Breast epithelium (tissue), 3 donors: Measurements from ENCODE around the gene WDR19.

Experiments
- POLR2A ChIP-seq: fragments of 450-650 bp; IDR thresholded peaks from one replicate; pipeline ENCODE4 v1.6.1; 2016; ENCODE audit warnings: antibody characterized with exemption, mild to moderate bottlenecking, moderate library complexity
- POLR2AphosphoS5 ChIP-seq, 3 donors: sonication (generic); formaldehyde crosslinking; IDR thresholded peaks; one replicate each; pipeline ENCODE4 v1.6.1; 2017; ENCODE audit warnings: antibody characterized with exemption in 3 of 3
- TF ChIP-seq, protein P1 (sequence below), 3 donors: fragments of 450-650 bp; IDR thresholded peaks; one replicate each; pipeline ENCODE4 v1.5.1; 2016 to 2017; ENCODE audit warnings: antibody characterized with exemption in 3 of 3, mild to moderate bottlenecking in 3 of 3, moderate library complexity in 3 of 3

DNA sequence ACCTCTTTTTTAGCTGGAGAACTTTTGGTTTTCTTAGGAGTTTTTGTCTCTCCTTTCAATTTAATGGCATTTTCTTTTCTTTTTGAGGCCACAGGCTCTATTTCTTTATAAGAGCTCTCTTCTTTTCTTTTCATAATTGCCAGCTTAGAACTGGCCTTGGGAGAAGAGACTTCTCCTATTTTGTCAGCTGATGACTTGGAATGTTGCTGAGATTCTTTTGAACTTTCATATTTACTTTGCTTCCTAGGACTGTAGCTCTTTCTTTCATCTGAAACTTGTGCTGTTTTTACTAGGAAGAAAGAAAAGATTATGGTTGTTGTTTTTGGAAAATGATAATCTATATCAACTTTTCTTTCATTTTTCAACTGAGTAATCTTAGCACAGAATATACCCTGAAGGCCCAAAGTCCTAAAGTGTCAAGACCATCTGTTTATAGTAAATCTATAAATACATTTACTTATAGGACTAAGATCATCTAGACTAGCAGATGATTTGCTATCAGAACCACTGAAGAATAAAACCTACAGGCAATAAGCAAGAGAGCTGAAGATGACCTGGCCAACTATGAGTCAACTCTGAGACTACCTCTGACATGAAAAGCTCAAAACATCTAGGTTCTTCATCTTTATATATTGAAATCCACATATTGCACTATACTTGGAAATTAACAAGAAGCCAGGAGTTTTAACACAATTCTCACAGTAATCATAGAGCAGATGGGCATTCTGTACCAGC lies 138.2 kb downstream of the WDR19 start:
- no peak for TF ChIP-seq POLR2AphosphoS5 (IDR thresholded peaks at IDR 0.05)
- TF ChIP-seq POLR2A = no peak
- TF ChIP-seq, protein P1, sequence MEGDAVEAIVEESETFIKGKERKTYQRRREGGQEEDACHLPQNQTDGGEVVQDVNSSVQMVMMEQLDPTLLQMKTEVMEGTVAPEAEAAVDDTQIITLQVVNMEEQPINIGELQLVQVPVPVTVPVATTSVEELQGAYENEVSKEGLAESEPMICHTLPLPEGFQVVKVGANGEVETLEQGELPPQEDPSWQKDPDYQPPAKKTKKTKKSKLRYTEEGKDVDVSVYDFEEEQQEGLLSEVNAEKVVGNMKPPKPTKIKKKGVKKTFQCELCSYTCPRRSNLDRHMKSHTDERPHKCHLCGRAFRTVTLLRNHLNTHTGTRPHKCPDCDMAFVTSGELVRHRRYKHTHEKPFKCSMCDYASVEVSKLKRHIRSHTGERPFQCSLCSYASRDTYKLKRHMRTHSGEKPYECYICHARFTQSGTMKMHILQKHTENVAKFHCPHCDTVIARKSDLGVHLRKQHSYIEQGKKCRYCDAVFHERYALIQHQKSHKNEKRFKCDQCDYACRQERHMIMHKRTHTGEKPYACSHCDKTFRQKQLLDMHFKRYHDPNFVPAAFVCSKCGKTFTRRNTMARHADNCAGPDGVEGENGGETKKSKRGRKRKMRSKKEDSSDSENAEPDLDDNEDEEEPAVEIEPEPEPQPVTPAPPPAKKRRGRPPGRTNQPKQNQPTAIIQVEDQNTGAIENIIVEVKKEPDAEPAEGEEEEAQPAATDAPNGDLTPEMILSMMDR (IDR thresholded peaks at IDR 0.05) = no peak
